GM12875 (cell line): ENCODE measurements around the gene SDF2.

Experiments
- H3K4me3 ChIP-seq: one replicate; pipeline ENCODE4 v1.5.1; 2011; ENCODE audit warnings: low read depth, low read length, control low read depth
- TF ChIP-seq, protein P1 (sequence below): IDR thresholded peaks from 2 replicates; pipeline ENCODE4 v1.5.1; 2011; ENCODE audit warnings: low read depth, mild to moderate bottlenecking, control low read depth, inconsistent platforms, low read length, moderate library complexity, borderline replicate concordance; ENCODE audit not compliant: insufficient read depth

Gene SDF2

GRCh38 chr17:28598799-28599310, 62.9 kb downstream of the SDF2 start, which contains the start of gene SPAG5:
Gene SPAG5 (minus strand): TSS chr17:28599025. CDS start chr17:28598946, 79 bp downstream.
- H3K4me3 ChIP-seq = peak within 1 kb of the TSS; percentile 96
- TF ChIP-seq, protein P1, sequence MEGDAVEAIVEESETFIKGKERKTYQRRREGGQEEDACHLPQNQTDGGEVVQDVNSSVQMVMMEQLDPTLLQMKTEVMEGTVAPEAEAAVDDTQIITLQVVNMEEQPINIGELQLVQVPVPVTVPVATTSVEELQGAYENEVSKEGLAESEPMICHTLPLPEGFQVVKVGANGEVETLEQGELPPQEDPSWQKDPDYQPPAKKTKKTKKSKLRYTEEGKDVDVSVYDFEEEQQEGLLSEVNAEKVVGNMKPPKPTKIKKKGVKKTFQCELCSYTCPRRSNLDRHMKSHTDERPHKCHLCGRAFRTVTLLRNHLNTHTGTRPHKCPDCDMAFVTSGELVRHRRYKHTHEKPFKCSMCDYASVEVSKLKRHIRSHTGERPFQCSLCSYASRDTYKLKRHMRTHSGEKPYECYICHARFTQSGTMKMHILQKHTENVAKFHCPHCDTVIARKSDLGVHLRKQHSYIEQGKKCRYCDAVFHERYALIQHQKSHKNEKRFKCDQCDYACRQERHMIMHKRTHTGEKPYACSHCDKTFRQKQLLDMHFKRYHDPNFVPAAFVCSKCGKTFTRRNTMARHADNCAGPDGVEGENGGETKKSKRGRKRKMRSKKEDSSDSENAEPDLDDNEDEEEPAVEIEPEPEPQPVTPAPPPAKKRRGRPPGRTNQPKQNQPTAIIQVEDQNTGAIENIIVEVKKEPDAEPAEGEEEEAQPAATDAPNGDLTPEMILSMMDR = no peak

- TF ChIP-seq, protein P1 = no peak
- H3K4me3 ChIP-seq = peak overlapping the region; percentile 96
Measured at GRCh38 chr17:28598389-28598788, 63.3 kb downstream of the SDF2 start.
